Activated B cell treated with CpG ODN at 0.5 μM for 24 hours (primary cell): Measurements from ENCODE around the gene ENOX1. TPM values are rescaled to one million over a fixed set of nuclear protein-coding genes. Genes with fewer than 3 reads are reported as not detected.

Experiments used
- ATAC-seq: fragments of 200-7000 bp; cut with Tn5 transposase; one replicate; pipeline ENCODE4 v1.10.0; 2021; ENCODE audit warnings: low read depth, mild to moderate bottlenecking, moderate library complexity
- CTCF ChIA-PET: fragments of 350-600 bp; sonication (Branson Sonifier 250); formaldehyde crosslinking; loops from one replicate; lab custom pipeline; 2021; ENCODE audit warnings: antibody characterized with exemption; lab: Charles Lee
- POLR2A ChIA-PET: fragments of 350-600 bp; sonication (Branson Sonifier 250); formaldehyde crosslinking; loops from one replicate; lab custom pipeline; 2021; ENCODE audit warnings: antibody characterized with exemption; lab: Charles Lee
- DNase-seq: peaks from one replicate; pipeline ENCODE4 v3.0.0; 2022
- H3K27ac Mint-ChIP-seq: one replicate; pipeline ENCODE4 v1.8.0; 2020; ENCODE audit warnings: mixed read lengths
- H3K27me3 Mint-ChIP-seq: one replicate; pipeline ENCODE4 v1.8.0; 2021; ENCODE audit warnings: mixed read lengths
- H3K36me3 Mint-ChIP-seq: one replicate; pipeline ENCODE4 v1.8.0; 2021; ENCODE audit warnings: low read depth, mixed read lengths
- H3K4me1 Mint-ChIP-seq: one replicate; pipeline ENCODE4 v1.8.0; 2021; ENCODE audit warnings: mixed read lengths
- H3K4me3 Mint-ChIP-seq: one replicate; pipeline ENCODE4 v1.8.0; 2020; ENCODE audit warnings: mild to moderate bottlenecking, mixed read lengths
- H3K9me3 Mint-ChIP-seq: one replicate; pipeline ENCODE4 v1.8.0; 2020; ENCODE audit warnings: mixed read lengths
- intact Hi-C: fragments of 100-400 bp; cut with micrococcal nuclease; formaldehyde crosslinking; loops from one replicate; pipeline ENCODE4 v1.15.1; 2024
- total RNA-seq: library from RNA; stranded (reverse); gene quantifications from 2 replicates; pipeline ENCODE4 v1.2.3, GENCODE V29; 2022
- TF ChIP-seq, protein P1 (sequence below): fragments of 200-600 bp; IDR thresholded peaks from one replicate; pipeline ENCODE4 v1.8.0; 2022; ENCODE audit warnings: antibody characterized with exemption, mild to moderate bottlenecking

The ENOX1 gene
- total RNA-seq, 1 donor from 2014 or later = not detected

DNA sequence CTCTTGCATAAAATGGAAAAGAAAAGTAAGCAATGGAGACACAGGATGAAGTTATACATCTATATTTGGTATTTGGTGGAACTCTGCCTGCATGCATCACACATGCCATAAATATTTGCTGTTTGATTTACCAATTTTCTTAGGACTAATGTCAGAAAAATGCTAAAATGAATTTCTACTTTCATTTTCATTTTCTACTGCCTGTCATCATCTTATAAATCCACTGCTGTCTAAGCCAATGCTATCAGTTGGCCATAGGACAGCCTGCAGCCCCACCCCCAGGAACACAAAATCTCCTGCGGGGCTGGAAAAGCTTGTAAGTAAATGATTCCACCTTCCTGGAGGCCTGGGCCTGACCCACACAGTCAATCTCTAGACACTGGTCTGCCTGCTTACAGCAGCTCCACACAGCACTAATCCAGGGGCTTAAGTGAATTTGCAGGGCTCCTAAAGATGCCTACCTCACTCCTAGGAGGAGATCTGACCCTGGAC, 122.0 kb downstream of the ENOX1 start:
- ChIA-PET CTCF (no interaction called here), POLR2A (no interaction called here)
- intact Hi-C loops = no loop called here
- DNase-seq (no peak), ATAC-seq (no peak)
- Mint-ChIP-seq H3K27me3 (no peaks in the 10 kb centered on the region), H3K9me3 (no peaks in the 10 kb centered on the region), H3K4me1 (peaks cover 3% of the 10 kb centered on the region), H3K27ac (no peak overlapping the region), H3K36me3 (no peaks in the 10 kb centered on the region), H3K4me3 (no peak overlapping the region)
- TF ChIP-seq, protein P1, sequence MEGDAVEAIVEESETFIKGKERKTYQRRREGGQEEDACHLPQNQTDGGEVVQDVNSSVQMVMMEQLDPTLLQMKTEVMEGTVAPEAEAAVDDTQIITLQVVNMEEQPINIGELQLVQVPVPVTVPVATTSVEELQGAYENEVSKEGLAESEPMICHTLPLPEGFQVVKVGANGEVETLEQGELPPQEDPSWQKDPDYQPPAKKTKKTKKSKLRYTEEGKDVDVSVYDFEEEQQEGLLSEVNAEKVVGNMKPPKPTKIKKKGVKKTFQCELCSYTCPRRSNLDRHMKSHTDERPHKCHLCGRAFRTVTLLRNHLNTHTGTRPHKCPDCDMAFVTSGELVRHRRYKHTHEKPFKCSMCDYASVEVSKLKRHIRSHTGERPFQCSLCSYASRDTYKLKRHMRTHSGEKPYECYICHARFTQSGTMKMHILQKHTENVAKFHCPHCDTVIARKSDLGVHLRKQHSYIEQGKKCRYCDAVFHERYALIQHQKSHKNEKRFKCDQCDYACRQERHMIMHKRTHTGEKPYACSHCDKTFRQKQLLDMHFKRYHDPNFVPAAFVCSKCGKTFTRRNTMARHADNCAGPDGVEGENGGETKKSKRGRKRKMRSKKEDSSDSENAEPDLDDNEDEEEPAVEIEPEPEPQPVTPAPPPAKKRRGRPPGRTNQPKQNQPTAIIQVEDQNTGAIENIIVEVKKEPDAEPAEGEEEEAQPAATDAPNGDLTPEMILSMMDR = no peak

- CTCF ChIA-PET = no interaction called here
- H3K9me3 Mint-ChIP-seq = no peaks in the 10 kb centered on the region
- no peak for ATAC-seq
- H3K27ac Mint-ChIP-seq = no peak overlapping the region
- peaks cover 3% of the 10 kb centered on the region for H3K4me1 Mint-ChIP-seq
- POLR2A ChIA-PET = no interaction called here
- H3K27me3 Mint-ChIP-seq = peaks cover 2% of the 10 kb centered on the region
- H3K4me3 Mint-ChIP-seq = no peak overlapping the region
- H3K36me3 Mint-ChIP-seq = no peaks in the 10 kb centered on the region
- DNase-seq = no peak
- intact Hi-C loops = no loop called here
- TF ChIP-seq, protein P1 = no peak
These were observed 123.2 kb downstream of the ENOX1 start for GRCh38 chr13:43663474-43664090.

DNA sequence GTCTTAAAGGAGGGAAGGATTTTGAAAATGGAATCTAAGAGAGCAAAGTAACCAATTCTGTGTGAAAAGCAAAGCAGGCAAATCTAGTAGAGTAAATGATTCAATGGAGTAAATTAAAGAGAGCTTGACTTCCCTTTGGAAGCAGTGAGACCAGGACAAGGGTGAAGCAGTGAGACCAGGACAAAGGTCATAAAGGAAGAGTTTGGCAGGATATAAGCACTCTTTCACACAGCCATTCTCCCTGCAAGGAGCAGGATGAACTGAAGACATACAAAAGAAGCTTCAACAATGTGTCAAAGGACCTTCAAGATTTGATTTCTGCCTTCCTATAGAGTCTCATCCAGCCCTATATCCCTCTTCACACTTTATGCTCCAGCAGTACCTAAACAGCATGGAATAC, 123.8 kb downstream of the ENOX1 start:
- TF ChIP-seq, protein P1 = no peak
- intact Hi-C loops = no loop called here

DNA sequence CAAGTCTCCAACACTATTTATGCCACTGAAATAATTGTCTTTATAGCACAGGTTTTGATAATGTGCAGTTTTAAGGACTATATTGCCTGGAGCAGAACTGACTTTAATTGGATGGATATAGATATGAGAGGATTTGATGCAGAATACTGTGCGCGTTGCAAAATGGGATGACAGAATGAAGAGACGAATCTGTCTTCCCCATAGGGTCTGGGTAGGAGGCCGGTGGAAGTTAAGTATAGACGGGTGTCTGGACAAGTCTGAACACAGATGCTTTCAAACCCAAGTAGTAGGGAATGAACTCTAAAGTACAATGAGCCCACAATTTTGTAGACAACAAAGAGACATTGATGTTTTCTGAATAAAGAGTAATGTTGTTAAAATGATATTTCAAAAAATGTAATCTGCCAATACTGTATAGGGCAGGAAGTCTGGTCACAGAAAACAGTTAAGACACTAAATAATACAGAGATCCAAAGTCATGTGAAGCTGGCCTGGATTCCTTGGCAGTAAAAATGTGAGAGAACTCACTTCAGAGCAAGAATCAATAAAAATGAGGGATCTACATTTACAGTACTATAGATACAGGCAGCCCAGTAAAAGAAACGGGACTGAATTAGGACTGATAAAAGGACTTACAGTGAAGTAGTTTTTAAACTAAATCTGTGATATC, 125.5 kb downstream of the ENOX1 start:
- POLR2A ChIA-PET = no interaction called here
- no peak overlapping the region for H3K4me3 Mint-ChIP-seq
- no peak overlapping the region for H3K27ac Mint-ChIP-seq
- intact Hi-C loops = no loop called here
- CTCF ChIA-PET = no interaction called here
- peaks cover 3% of the 10 kb centered on the region for H3K4me1 Mint-ChIP-seq
- no peaks in the 10 kb centered on the region for H3K36me3 Mint-ChIP-seq
- H3K27me3 Mint-ChIP-seq = peaks cover 2% of the 10 kb centered on the region
- DNase-seq (no peak), ATAC-seq (no peak)
- TF ChIP-seq, protein P1 = no peak
- no peaks in the 10 kb centered on the region for H3K9me3 Mint-ChIP-seq

More for the DNA sequence above, 123.8 kb downstream of the ENOX1 start:
- Mint-ChIP-seq H3K4me3 (no peak overlapping the region), H3K4me1 (peaks cover 3% of the 10 kb centered on the region), H3K36me3 (no peaks in the 10 kb centered on the region), H3K27ac (no peak overlapping the region), H3K9me3 (no peaks in the 10 kb centered on the region), H3K27me3 (peaks cover 2% of the 10 kb centered on the region)
- DNase-seq (no peak), ATAC-seq (no peak)
- POLR2A ChIA-PET = no interaction called here
- CTCF ChIA-PET = no interaction called here

GRCh38 chr13:43657485-43657884, 129.3 kb downstream of the ENOX1 start:
- Mint-ChIP-seq H3K36me3 (no peaks in the 10 kb centered on the region), H3K9me3 (no peaks in the 10 kb centered on the region), H3K4me3 (no peak overlapping the region), H3K27me3 (peaks cover 2% of the 10 kb centered on the region), H3K27ac (no peak overlapping the region), H3K4me1 (no peaks in the 10 kb centered on the region)
- ATAC-seq (no peak), DNase-seq (no peak)
- ChIA-PET CTCF (no interaction called here), POLR2A (no interaction called here)
- TF ChIP-seq, protein P1 = no peak
- intact Hi-C loops = no loop called here
